H1 (cell line): ENCODE data around the gene CELF1. TPM values are rescaled to one million over a fixed set of nuclear protein-coding genes. Genes with fewer than 3 reads are reported as not detected.

Experiments used
- polyA plus RNA-seq, 7 experiments: library from polyadenylated mRNA; depleted of rRNA in 3 of 7; stranded (reverse) in 5 of 7; unstranded in 2 of 7; fragments of >200 nt in 5 of 7; fragments of 200-250 nt in 2 of 7; gene quantifications; 1 replicate in 5 of 7; 2 replicates in 1 of 7; 4 replicates in 1 of 7; pipeline versions ENCODE4 v1.2.1 to v1.2.3, GENCODE V29; 2011 to 2013; ENCODE audit warnings: missing spikeins in 2 of 7, mixed read lengths in 2 of 7
- small RNA-seq: library from polyadenylated mRNA; stranded (forward); fragments of <200 nt; extraction: miRNeasy Mini kit (QIAGEN cat#:217004); gene quantifications from one replicate; pipeline ENCODE3, GENCODE V24; 2013; ENCODE audit not compliant: insufficient read depth
- total RNA-seq: library from RNA; stranded (reverse); fragmentation: NEBNext Ultra II Directional; extraction: Animal tissue kit (Norgen Biotek cat#: 25700); gene quantifications from 2 replicates; pipeline ENCODE4 v1.2.1, GENCODE V29; 2021

CELF1 gene
- total and polyA plus RNA-seq, 2 of the 8 experiments (the other 6 are each of a cell fraction or from before 2014, with no cell fraction given) = 131 to 197 TPM

Small RNA genes within 50 kb of the gene (small RNA-seq; reads per million reads assigned to genes)
- not detected for gene RN7SL652P
- gene RNU5E-10P = not detected

Other genes starting within 250 kb of the CELF1 start
- gene MYBPC3, start 200.4 kb downstream of the CELF1 start, total RNA-seq = not detected in 2 replicates
- 0.02 and 0.05 TPM in 2 replicates for gene MYBPC3, start 200.4 kb downstream of the CELF1 start, polyA plus RNA-seq (2011; rRNA removed)
- not detected in 2 replicates for gene SPI1, start 174.6 kb downstream of the CELF1 start, total RNA-seq
- 0.12 and 0.28 TPM in 2 replicates for gene SPI1, start 174.6 kb downstream of the CELF1 start, polyA plus RNA-seq (2011; rRNA removed)
- 20.9 and 23.2 TPM in 2 replicates for gene SLC39A13, start 144.5 kb downstream of the CELF1 start, total RNA-seq
- gene SLC39A13, start 144.5 kb downstream of the CELF1 start, polyA plus RNA-seq (2011; rRNA removed) = 30.0 and 42.9 TPM in 2 replicates
- 159 and 160 TPM in 2 replicates for gene PSMC3, start 126.7 kb downstream of the CELF1 start, total RNA-seq
- 105 and 114 TPM in 2 replicates for gene PSMC3, start 126.7 kb downstream of the CELF1 start, polyA plus RNA-seq (2011; rRNA removed)
- gene RAPSN, start 104.0 kb downstream of the CELF1 start, total RNA-seq = 0.34 TPM in 1 of 2 replicates, not detected in the other
- 0.05 and 0.06 TPM in 2 replicates for gene RAPSN, start 104.0 kb downstream of the CELF1 start, polyA plus RNA-seq (2011; rRNA removed)
- 44.8 and 48.4 TPM in 2 replicates for gene PTPMT1, start 12.5 kb upstream of the CELF1 start, total RNA-seq
- gene PTPMT1, start 12.5 kb upstream of the CELF1 start, polyA plus RNA-seq (2011; rRNA removed) = 105 TPM in 2 replicates
- gene KBTBD4, start 25.8 kb upstream of the CELF1 start, total RNA-seq = 12.0 and 14.0 TPM in 2 replicates
- gene KBTBD4, start 25.8 kb upstream of the CELF1 start, polyA plus RNA-seq (2011; rRNA removed) = 15.8 and 19.5 TPM in 2 replicates
- gene NDUFS3, start 25.9 kb upstream of the CELF1 start, total RNA-seq = 135 and 136 TPM in 2 replicates
- 201 and 241 TPM in 2 replicates for gene NDUFS3, start 25.9 kb upstream of the CELF1 start, polyA plus RNA-seq (2011; rRNA removed)
- gene FAM180B, start 33.5 kb upstream of the CELF1 start, total RNA-seq = not detected in 2 replicates
- 0.09 TPM in 1 of 2 replicates, not detected in the other for gene FAM180B, start 33.5 kb upstream of the CELF1 start, polyA plus RNA-seq (2011; rRNA removed)
- 3.5 and 6.0 TPM in 2 replicates for gene C1QTNF4, start 41.3 kb upstream of the CELF1 start, total RNA-seq
- gene C1QTNF4, start 41.3 kb upstream of the CELF1 start, polyA plus RNA-seq (2011; rRNA removed) = 3.9 and 4.8 TPM in 2 replicates
- gene MTCH2, start 89.4 kb upstream of the CELF1 start, total RNA-seq = 157 and 167 TPM in 2 replicates
- gene MTCH2, start 89.4 kb upstream of the CELF1 start, polyA plus RNA-seq (2011; rRNA removed) = 126 and 171 TPM in 2 replicates
- gene AGBL2, start 162.2 kb upstream of the CELF1 start, total RNA-seq = 2.1 and 5.3 TPM in 2 replicates
- gene AGBL2, start 162.2 kb upstream of the CELF1 start, polyA plus RNA-seq (2011; rRNA removed) = 6.5 and 7.1 TPM in 2 replicates
- gene FNBP4, start 214.2 kb upstream of the CELF1 start, total RNA-seq = 73.1 and 78.5 TPM in 2 replicates
- 85.7 and 87.8 TPM in 2 replicates for gene FNBP4, start 214.2 kb upstream of the CELF1 start, polyA plus RNA-seq (2011; rRNA removed)